PC-9 (cell line): ENCODE data around the gene XPNPEP3. TPM values are rescaled to one million over a fixed set of nuclear protein-coding genes. Genes with fewer than 3 reads are reported as not detected.

Experiments
- BruUV-seq: library from RNA; stranded (reverse); fragments of 400-500 nt; replicated peaks from 2 replicates; lab custom pipeline; 2021; lab: Mats Ljungman, UMichigan
- CTCF ChIA-PET: fragments of 300-600 bp; sonication (Branson Sonifier 250); formaldehyde crosslinking; loops from one replicate; lab custom pipeline; 2022; ENCODE audit warnings: antibody characterized with exemption; lab: Charles Lee
- POLR2A ChIA-PET: fragments of 300-600 bp; sonication (Branson Sonifier 250); formaldehyde crosslinking; loops from one replicate; lab custom pipeline; 2022; ENCODE audit warnings: antibody characterized with exemption; ENCODE audit not compliant: unreplicated experiment; lab: Charles Lee
- DNase-seq, 2 experiments: peaks; one replicate each; pipeline versions ENCODE4 v3.0.0 to v3.0.0-alpha.2; 2015 to 2022; ENCODE audit warnings: mixed read lengths in 1 of 2
- H2AFZ ChIP-seq: fragments of 200-600 bp; sonication (generic); 2 replicates; pipeline ENCODE4 v1.8.1; 2017; ENCODE audit warnings: antibody characterized with exemption
- H3F3A ChIP-seq: fragments of 200-600 bp; sonication (generic); 2 replicates; pipeline ENCODE4 v1.8.1; 2017; ENCODE audit warnings: antibody characterized with exemption, mild to moderate bottlenecking, low read depth; ENCODE audit not compliant: insufficient read depth
- H3K27ac ChIP-seq: fragments of 200-600 bp; sonication (generic); 2 replicates; pipeline ENCODE4 v1.6.1; 2016; ENCODE audit warnings: mixed run types
- H3K27me3 ChIP-seq: fragments of 200-600 bp; sonication (generic); 2 replicates; pipeline ENCODE4 v1.6.1; 2016; ENCODE audit warnings: low read depth, mixed run types; ENCODE audit not compliant: insufficient read depth
- H3K36me3 ChIP-seq: fragments of 200-600 bp; sonication (generic); 2 replicates; pipeline ENCODE4 v1.6.1; 2016; ENCODE audit warnings: low read depth, mixed run types
- H3K4me1 ChIP-seq: fragments of 200-600 bp; sonication (generic); replicated peaks from 2 replicates; pipeline ENCODE4 v1.6.1; 2016; ENCODE audit warnings: mixed run types; ENCODE audit not compliant: insufficient read depth
- H3K4me2 ChIP-seq: fragments of 200-600 bp; sonication (generic); 2 replicates; pipeline ENCODE4 v1.6.1; 2017; ENCODE audit warnings: mixed run types
- H3K4me3 ChIP-seq: fragments of 200-600 bp; sonication (generic); 2 replicates; pipeline ENCODE4 v1.6.1; 2016; ENCODE audit warnings: mixed run types
- H3K79me2 ChIP-seq: fragments of 200-600 bp; sonication (generic); 2 replicates; pipeline ENCODE4 v1.6.1; 2017; ENCODE audit warnings: low read depth, mixed run types
- H3K9me2 ChIP-seq: fragments of 200-600 bp; sonication (generic); 2 replicates; pipeline ENCODE4 v1.8.1; 2017; ENCODE audit warnings: mild to moderate bottlenecking; ENCODE audit not compliant: insufficient read depth
- H3K9me3 ChIP-seq: fragments of 200-600 bp; sonication (generic); 2 replicates; pipeline ENCODE4 v1.8.1; 2016; ENCODE audit warnings: low read depth; ENCODE audit not compliant: insufficient read depth
- H4K20me1 ChIP-seq: fragments of 200-600 bp; sonication (generic); 2 replicates; pipeline ENCODE4 v1.8.1; 2017; ENCODE audit not compliant: insufficient read depth
- EZH2 ChIP-seq: fragments of 200-600 bp; sonication (generic); IDR thresholded peaks from 2 replicates; pipeline ENCODE4 v1.8.0; 2017; ENCODE audit warnings: antibody characterized with exemption, low read depth
- intact Hi-C: fragments of 100-400 bp; cut with micrococcal nuclease; formaldehyde crosslinking; loops from one replicate; pipeline ENCODE4 v1.10.0; 2022; ENCODE audit not compliant: unreplicated experiment
- total RNA-seq: library from RNA; stranded (reverse); gene quantifications from 2 replicates; pipeline ENCODE4 v1.2.3, GENCODE V29; 2021
- TF ChIP-seq, protein P1 (sequence below): fragments of 200-600 bp; sonication (generic); conservative IDR thresholded peaks from 2 replicates; pipeline ENCODE4 v1.6.1; 2017; ENCODE audit warnings: mixed run types, antibody characterized with exemption, mild to moderate bottlenecking, moderate library complexity

Gene XPNPEP3
- total RNA-seq, 1 experiment from 2014 or later = 42.7 TPM

DNA sequence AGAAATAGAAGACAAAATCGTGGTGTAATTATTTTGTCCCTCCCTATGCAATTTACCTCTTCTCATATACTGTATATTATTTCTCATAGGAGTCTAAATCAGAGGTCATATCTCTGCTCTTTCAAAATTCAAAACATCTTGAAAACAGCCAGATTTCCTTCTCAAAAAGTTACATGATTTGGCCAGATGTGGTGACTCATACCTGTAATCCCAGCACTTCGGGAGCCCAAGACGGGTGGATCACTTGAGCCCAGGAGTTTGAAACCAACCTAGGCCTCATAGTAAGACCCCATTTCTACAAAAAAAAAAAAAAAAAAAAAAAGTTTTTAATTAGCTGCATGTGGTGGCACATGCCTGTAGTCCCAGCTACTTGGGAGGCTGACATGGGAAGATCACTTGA lies 33.9 kb downstream of the XPNPEP3 start:
- no TSS peak for BruUV-seq
- ChIA-PET POLR2A (no interaction called here), CTCF (interaction anchor here (0.7 kb wide), 1 partner anchor 627 kb away, joined by 4 read pairs; no protein-coding TSS in a partner anchor)
- Histone ChIP-seq H3K4me2 (no peak overlapping the region), H2AFZ (no peak overlapping the region), H3K4me1 (no peaks in the 10 kb centered on the region), H3K36me3 (peaks cover 15% of the 10 kb centered on the region), H3K27ac (no peak overlapping the region), H3F3A (no peaks in the 10 kb centered on the region), H4K20me1 (peaks cover 13% of the 10 kb centered on the region; the same call in 1 of the 2 replicates), H3K4me3 (no peak overlapping the region), H3K9me2 (no peaks in the 10 kb centered on the region), H3K9me3 (no peaks in the 10 kb centered on the region), H3K27me3 (no peaks in the 10 kb centered on the region), H3K79me2 (no peaks in the 10 kb centered on the region)
- TF ChIP-seq EZH2 = no peak
- TF ChIP-seq, protein P1, sequence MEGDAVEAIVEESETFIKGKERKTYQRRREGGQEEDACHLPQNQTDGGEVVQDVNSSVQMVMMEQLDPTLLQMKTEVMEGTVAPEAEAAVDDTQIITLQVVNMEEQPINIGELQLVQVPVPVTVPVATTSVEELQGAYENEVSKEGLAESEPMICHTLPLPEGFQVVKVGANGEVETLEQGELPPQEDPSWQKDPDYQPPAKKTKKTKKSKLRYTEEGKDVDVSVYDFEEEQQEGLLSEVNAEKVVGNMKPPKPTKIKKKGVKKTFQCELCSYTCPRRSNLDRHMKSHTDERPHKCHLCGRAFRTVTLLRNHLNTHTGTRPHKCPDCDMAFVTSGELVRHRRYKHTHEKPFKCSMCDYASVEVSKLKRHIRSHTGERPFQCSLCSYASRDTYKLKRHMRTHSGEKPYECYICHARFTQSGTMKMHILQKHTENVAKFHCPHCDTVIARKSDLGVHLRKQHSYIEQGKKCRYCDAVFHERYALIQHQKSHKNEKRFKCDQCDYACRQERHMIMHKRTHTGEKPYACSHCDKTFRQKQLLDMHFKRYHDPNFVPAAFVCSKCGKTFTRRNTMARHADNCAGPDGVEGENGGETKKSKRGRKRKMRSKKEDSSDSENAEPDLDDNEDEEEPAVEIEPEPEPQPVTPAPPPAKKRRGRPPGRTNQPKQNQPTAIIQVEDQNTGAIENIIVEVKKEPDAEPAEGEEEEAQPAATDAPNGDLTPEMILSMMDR = no peak
- intact Hi-C loops = no loop called here
- DNase-seq = no peak

DNA sequence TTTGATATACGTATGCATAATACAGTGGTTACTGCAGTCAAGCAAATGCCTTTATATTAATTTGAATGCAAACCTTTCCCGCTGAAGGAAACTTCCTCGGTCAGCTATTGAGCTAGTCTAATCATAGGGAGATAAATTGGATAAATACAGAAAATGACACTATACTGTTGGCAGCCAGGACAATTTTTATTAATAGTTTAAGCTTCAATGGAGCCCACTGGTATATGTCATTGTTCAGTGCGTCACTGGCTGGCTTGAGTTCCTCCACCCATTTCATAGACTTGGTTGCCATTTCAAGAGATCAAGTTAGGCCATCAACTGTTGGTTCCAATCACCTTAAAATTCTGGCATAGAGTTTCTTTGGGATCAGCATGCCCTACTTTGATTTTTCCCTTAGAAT lies 37.5 kb downstream of the XPNPEP3 start:
- Histone ChIP-seq H3K4me2 (no peak overlapping the region), H3K36me3 (0 out of 2 replicates have a peak, but pooled peaks cover 7% of the 10 kb centered on the region), H3K4me1 (no peaks in the 10 kb centered on the region), H3K27me3 (no peaks in the 10 kb centered on the region), H3K79me2 (no peaks in the 10 kb centered on the region), H2AFZ (no peak overlapping the region), H3K27ac (no peak overlapping the region), H4K20me1 (peaks cover 10% of the 10 kb centered on the region; the same call in 1 of the 2 replicates), H3K4me3 (no peak overlapping the region), H3F3A (peaks cover 10% of the 10 kb centered on the region), H3K9me3 (no peaks in the 10 kb centered on the region), H3K9me2 (no peaks in the 10 kb centered on the region)
- ChIA-PET POLR2A (no interaction called here), CTCF (no interaction called here)
- DNase-seq = no peak
- no TSS peak for BruUV-seq
- intact Hi-C loops = no loop called here
- TF ChIP-seq, protein P1 = no peak
- TF ChIP-seq EZH2 = no peak

DNA sequence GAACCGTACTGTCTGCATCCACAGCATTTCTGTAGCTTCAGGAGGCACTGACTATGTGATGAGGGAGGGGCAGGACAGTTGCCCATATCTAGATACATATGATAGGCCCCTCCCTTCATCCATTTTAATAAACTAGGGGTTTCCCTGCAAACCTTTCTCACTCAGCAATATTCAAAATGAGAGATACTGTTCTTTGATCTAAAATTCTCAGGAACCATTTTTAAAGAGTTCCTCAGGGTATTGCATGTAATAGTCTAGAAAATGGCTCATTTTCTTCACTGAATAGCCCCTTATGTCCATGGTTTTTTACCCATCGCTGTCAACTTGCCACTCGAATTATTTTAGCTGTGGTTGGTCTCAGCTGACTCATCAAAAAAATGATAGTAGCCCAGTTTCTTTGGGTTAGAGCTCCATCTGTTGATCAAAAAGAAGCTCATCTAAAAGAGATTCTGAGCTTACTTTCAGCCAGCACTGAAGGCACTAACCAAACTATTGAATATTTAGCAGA lies 42.0 kb downstream of the XPNPEP3 start:
- H3K4me2 ChIP-seq = 0 out of 2 replicates have a peak overlapping the region, but pooled peaks have one; percentile 23
- no peaks in the 10 kb centered on the region for H3K79me2 ChIP-seq
- CTCF ChIA-PET = interaction anchor here (1.0 to 1.1 kb wide), 3 partner anchors 339 to 462 kb away, joined by 4 to 13 read pairs (median 4); no protein-coding TSS in a partner anchor
- no peaks in the 10 kb centered on the region for H3K9me3 ChIP-seq
- no peaks in the 10 kb centered on the region for H3K36me3 ChIP-seq
- POLR2A ChIA-PET = interaction anchor here (0.5 to 0.8 kb wide), 2 partner anchors 247 to 1360 kb away, joined by 3 read pairs; no protein-coding TSS in a partner anchor
- peaks cover 4% of the 10 kb centered on the region; the same call in 1 of the 2 replicates for H4K20me1 ChIP-seq
- H3F3A ChIP-seq = peaks cover 10% of the 10 kb centered on the region
- no peak overlapping the region for H3K27ac ChIP-seq
- no peak overlapping the region for H3K4me3 ChIP-seq
- TF ChIP-seq, protein P1 = peak; percentile 77
- TF ChIP-seq EZH2 = no peak
- intact Hi-C loops = loop anchor here (1.0 to 5.0 kb wide), 3 partner anchors 216 to 462 kb away; no protein-coding TSS in a partner anchor
- no peak overlapping the region for H2AFZ ChIP-seq
- no peaks in the 10 kb centered on the region for H3K9me2 ChIP-seq
- BruUV-seq = no TSS peak
- no peaks in the 10 kb centered on the region for H3K27me3 ChIP-seq
- H3K4me1 ChIP-seq = no peaks in the 10 kb centered on the region
- DNase-seq = peak in 1 of 2 experiments; percentile 67
